ENCODE results near the gene INHA. TPM values are rescaled to one million over a fixed set of nuclear protein-coding genes. Genes with fewer than 3 reads are reported as not detected.

The INHA gene
- total RNA-seq, 2 experiments from 2014 or later = not detected

GRCh38 chr2:219591091-219591490 is 19.0 kb downstream of the INHA start:
- Histone ChIP-seq H3K27ac (ENCODE audit: low read depth in 1 of 2, low read length in 2 of 2) (no peak overlapping the region), H3K36me3 (ENCODE audit: insufficient read depth, low read length) (no peaks in the 10 kb centered on the region), H3K9me3 (ENCODE audit: control insufficient read depth in 1 of 2, insufficient read depth in 1 of 2, low read length in 2 of 2) (no peaks in the 10 kb centered on the region), H3K4me3 (ENCODE audit: low read length) (no peak overlapping the region), H3K4me1 (ENCODE audit: insufficient read depth, low read length) (no peaks in the 10 kb centered on the region), H3K27me3 (ENCODE audit: control insufficient read depth in 1 of 2, insufficient read depth in 2 of 2, low read length in 2 of 2) (no peaks in the 10 kb centered on the region)
- Mint-ChIP-seq H3K36me3 (ENCODE audit: low read depth) (no peaks in the 10 kb centered on the region), H3K27ac (no peak overlapping the region), H3K4me1 (ENCODE audit: low read depth) (no peaks in the 10 kb centered on the region), H3K9me3 (no peaks in the 10 kb centered on the region), H3K27me3 (peaks cover 32% of the 10 kb centered on the region), H3K4me3 (no peak overlapping the region)
- ATAC-seq (ENCODE audit: poor library complexity) (no peak), DNase-seq (no peak)
- ChIA-PET POLR2A (no interaction called here), CTCF (no interaction called here)
- TF ChIP-seq CTCF (IDR thresholded peaks at IDR 0.05) = no peak
- intact Hi-C loops (cut with DNase I, micrococcal nuclease) = loop anchor here in 1 of 2 experiments (5.0 to 10.0 kb wide), 2 partner anchors 89 to 416 kb away; partner anchors contain the start of genes CNPPD1, RETREG2 and SLC23A3

- Histone ChIP-seq H3K27me3 (ENCODE audit: control insufficient read depth in 1 of 2, insufficient read depth in 2 of 2, low read length in 2 of 2) (no peaks in the 10 kb centered on the region), H3K36me3 (ENCODE audit: insufficient read depth, low read length) (no peaks in the 10 kb centered on the region), H3K4me1 (ENCODE audit: insufficient read depth, low read length) (peaks cover 6% of the 10 kb centered on the region), H3K27ac (ENCODE audit: low read depth in 1 of 2, low read length in 2 of 2) (no peak overlapping the region), H3K9me3 (ENCODE audit: control insufficient read depth in 1 of 2, insufficient read depth in 1 of 2, low read length in 2 of 2) (no peaks in the 10 kb centered on the region), H3K4me3 (ENCODE audit: low read length) (no peak overlapping the region)
- TF ChIP-seq CTCF (IDR thresholded peaks at IDR 0.05) = no peak
- Mint-ChIP-seq H3K9me3 (no peaks in the 10 kb centered on the region), H3K27ac (no peak overlapping the region), H3K27me3 (peaks cover 23% of the 10 kb centered on the region), H3K4me3 (no peak overlapping the region), H3K36me3 (ENCODE audit: low read depth) (peaks cover 4% of the 10 kb centered on the region), H3K4me1 (ENCODE audit: low read depth) (peaks cover 9% of the 10 kb centered on the region)
- ATAC-seq (ENCODE audit: poor library complexity) (no peak), DNase-seq (no peak)
- ChIA-PET POLR2A (no interaction called here), CTCF (no interaction called here)
- intact Hi-C loops (cut with DNase I, micrococcal nuclease) = loop anchor here in 1 of 2 experiments (5.0 to 10.0 kb wide), 2 partner anchors 90 to 418 kb away; partner anchors contain the start of genes CNPPD1, RETREG2 and SLC23A3
Observed at GRCh38 chr2:219592736-219593135, 20.6 kb downstream of the INHA start.

- no peak overlapping the region for H3K27ac Mint-ChIP-seq
- H3K36me3 Mint-ChIP-seq (ENCODE audit: low read depth) = peaks cover 9% of the 10 kb centered on the region
- no peaks in the 10 kb centered on the region for H3K9me3 Mint-ChIP-seq
- CTCF ChIA-PET = no interaction called here
- ATAC-seq (ENCODE audit: poor library complexity) (no peak), DNase-seq (no peak)
- Histone ChIP-seq H3K27me3 (ENCODE audit: control insufficient read depth in 1 of 2, insufficient read depth in 2 of 2, low read length in 2 of 2) (no peaks in the 10 kb centered on the region), H3K27ac (ENCODE audit: low read depth in 1 of 2, low read length in 2 of 2) (no peak overlapping the region), H3K4me1 (ENCODE audit: insufficient read depth, low read length) (peaks cover 8% of the 10 kb centered on the region), H3K36me3 (ENCODE audit: insufficient read depth, low read length) (no peaks in the 10 kb centered on the region), H3K4me3 (ENCODE audit: low read length) (no peak overlapping the region), H3K9me3 (ENCODE audit: control insufficient read depth in 1 of 2, insufficient read depth in 1 of 2, low read length in 2 of 2) (no peaks in the 10 kb centered on the region)
- no peak overlapping the region for H3K4me3 Mint-ChIP-seq
- intact Hi-C loops (cut with DNase I, micrococcal nuclease) = loop anchor here in 1 of 2 experiments (5.0 to 10.0 kb wide), 2 partner anchors 91 to 418 kb away; partner anchors contain the start of genes CNPPD1, RETREG2 and SLC23A3
- H3K27me3 Mint-ChIP-seq = peaks cover 23% of the 10 kb centered on the region
- H3K4me1 Mint-ChIP-seq (ENCODE audit: low read depth) = peaks cover 13% of the 10 kb centered on the region
- POLR2A ChIA-PET = no interaction called here
- no peak for TF ChIP-seq CTCF (IDR thresholded peaks at IDR 0.05)
Observed at GRCh38 chr2:219593154-219593553, 21.0 kb downstream of the INHA start.
